Pulmonary artery endothelial cell (primary cell): ENCODE results near the gene GPRASP3. TPM values are rescaled to one million over a fixed set of nuclear protein-coding genes. Genes with fewer than 3 reads are reported as not detected.
A peak's percentile ranks its signal among the peaks of the same experiment; 100 is the strongest.

Source experiments
- DNase-seq: peaks from one replicate; pipeline ENCODE4 v3.0.0-alpha.2; 2011; ENCODE audit warnings: low read depth, low spot score
- total RNA-seq: library from RNA; depleted of rRNA; stranded (reverse); fragments of >200 nt; gene quantifications from 2 replicates; pipeline ENCODE4 v1.2.3, GENCODE V29; 2014

Gene GPRASP3
- total RNA-seq, 1 donor from 2014 or later: 7.6 TPM

DNA sequence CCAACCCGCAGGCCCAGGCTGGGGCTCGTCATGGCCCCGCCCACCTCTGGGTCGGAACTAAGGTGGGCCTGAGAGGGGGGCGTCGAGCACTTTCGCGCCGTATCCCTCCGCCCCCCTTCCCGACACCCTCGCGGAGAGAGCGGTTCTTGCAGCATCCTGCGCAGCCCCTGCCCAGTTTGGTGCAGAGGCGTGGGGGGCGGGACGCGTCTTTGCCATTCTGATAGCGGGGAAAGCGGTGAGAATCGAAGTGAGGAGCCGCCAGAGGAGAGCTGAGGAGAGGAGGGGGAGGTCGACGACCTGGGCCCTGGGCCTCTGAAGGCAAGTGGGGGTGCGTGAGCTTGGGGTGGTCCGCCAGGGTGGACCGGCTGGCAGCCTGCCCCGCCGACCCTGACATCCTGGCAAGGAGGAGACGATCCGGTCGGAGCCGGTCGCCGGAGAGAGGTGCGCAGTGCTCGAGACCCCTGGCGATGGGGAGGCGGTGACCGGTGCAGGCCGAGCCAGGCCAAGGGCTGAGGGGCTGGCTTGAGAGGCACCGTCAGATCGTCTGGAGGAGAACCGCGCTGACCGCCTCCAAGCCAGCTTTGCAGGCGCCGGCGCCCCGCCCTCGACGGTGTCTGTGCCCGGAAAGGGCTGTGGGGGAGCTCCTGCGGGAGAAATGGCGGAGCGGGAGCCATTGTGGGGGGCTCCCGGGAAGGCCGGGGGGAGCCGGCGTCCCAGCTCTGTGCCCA is 25.5 kb downstream of the GPRASP3 start:
- DNase-seq: no peak

DNA sequence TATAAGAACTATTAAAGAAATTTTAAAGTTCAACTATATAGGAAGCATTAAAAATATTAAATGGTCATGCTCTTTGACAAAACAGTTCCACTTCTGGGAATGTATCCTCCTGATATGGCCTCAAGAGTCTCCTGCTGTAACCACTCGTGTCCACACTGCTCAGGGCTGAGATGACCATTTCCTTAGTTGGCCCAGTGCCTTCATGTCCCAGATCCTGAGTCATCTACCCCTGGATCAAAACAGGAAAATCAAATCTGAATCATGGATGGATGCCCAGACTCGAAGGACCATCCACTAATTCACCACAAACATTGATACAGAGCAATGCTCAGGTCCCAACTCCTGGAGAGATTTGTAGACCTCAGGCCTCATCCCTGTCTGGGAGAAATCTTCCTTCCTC is 44.7 kb downstream of the GPRASP3 start:
- peak; percentile 80 for DNase-seq

DNA sequence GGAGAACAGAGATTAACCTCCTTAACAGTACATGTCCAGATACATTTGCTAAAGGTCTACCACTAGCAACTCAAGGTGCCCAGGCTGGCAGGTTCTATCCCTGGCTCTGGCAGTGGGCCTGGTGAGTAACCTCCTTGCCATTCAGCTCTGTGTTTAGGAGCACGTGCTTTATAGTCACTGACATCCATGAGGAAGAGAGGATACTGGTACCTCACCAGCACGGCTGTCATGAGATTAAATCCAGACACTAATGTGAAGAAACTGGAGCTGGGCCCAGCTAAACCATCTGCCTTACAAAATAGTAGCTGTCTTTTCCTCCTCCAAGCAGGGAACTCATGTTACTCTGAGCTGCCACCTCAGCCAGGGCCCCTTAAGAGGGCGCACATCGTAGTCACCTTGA is 45.3 kb downstream of the GPRASP3 start:
- peak; percentile 26 for DNase-seq

DNA sequence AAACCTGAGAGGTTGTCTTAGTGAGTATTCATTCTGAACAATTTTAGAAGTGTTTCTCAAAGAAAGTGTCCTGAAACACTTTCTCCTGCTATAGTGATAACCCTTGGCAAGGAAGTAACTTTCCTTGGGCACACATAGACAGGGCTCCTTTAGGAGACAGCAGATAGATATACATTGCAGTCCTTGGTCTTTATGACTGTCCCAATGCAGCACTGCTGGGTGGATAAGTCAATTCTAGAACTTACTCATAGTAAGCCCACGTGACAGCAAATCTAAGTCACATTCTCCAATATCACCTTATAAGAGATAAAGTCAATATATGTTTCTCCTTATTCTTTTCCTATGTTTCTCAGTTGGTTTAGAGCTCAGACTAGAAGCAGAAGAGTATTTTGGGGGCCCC is 46.7 kb downstream of the GPRASP3 start:
- DNase-seq: no peak

DNA sequence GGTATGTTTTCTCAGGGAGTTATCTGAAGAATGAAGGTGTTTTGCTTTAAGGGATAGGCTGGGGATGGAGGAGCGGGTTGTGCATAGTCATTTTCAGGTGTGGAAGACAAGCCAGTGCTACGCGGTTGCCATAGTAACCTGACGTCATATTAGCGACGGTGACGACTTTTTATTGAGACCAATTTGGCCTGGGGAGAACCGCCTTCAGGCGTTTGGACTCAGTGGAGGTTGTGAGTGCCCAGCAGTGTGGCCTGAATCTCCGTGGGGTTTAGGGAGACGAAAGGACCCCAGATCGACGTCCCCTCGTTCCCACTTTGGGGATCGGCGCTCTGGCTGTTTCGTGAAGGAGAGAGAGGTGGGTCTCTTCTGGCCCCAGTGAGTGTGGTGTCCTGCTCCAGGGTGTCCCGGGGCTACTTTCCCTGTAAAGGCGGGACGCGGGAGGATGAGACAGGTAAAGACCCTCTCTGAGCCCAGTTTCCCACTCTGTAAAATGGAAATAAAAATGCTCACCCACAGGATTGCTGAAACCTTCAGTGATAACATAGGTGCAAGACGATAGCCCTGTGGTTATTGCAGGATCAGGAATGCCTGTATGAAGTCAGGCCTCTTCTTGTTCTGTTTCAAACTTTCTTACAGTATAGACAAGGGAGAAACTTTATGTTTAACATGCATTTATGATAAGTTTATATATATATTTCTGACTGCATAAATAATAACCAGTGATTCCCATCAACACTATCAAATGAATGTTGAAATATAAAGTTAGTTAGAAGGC is 48.6 kb downstream of the GPRASP3 start:
- DNase-seq: peak; percentile 35

Other genes with a start within 250 kb of the GPRASP3 start
- gene TCP11X2, start 248.9 kb upstream of the GPRASP3 start, total RNA-seq: not detected in 2 replicates
- 3.2 and 4.5 TPM in 2 replicates for gene TMSB15A, start 204.0 kb upstream of the GPRASP3 start, total RNA-seq
- gene ARMCX5, start 121.2 kb upstream of the GPRASP3 start, total RNA-seq: 20.8 and 22.0 TPM in 2 replicates
- gene GPRASP1, start 69.3 kb upstream of the GPRASP3 start, total RNA-seq: 1.1 and 1.4 TPM in 2 replicates
- gene GPRASP2, start 8.3 kb upstream of the GPRASP3 start, total RNA-seq: 17.6 and 27.4 TPM in 2 replicates
- gene RAB40AL, start 216.5 kb downstream of the GPRASP3 start, total RNA-seq: 0.11 and 0.13 TPM in 2 replicates